ENCODE results near the gene JMJD1C. TPM values are rescaled to one million over a fixed set of nuclear protein-coding genes. Genes with fewer than 3 reads are reported as not detected.

JMJD1C gene
- total and polyA plus RNA-seq, 10 of the 15 experiments (the other 5 are each of a cell fraction or from before 2014, with no cell fraction given) = 31.2 to 83.3 (median 49.5) TPM

DNA sequence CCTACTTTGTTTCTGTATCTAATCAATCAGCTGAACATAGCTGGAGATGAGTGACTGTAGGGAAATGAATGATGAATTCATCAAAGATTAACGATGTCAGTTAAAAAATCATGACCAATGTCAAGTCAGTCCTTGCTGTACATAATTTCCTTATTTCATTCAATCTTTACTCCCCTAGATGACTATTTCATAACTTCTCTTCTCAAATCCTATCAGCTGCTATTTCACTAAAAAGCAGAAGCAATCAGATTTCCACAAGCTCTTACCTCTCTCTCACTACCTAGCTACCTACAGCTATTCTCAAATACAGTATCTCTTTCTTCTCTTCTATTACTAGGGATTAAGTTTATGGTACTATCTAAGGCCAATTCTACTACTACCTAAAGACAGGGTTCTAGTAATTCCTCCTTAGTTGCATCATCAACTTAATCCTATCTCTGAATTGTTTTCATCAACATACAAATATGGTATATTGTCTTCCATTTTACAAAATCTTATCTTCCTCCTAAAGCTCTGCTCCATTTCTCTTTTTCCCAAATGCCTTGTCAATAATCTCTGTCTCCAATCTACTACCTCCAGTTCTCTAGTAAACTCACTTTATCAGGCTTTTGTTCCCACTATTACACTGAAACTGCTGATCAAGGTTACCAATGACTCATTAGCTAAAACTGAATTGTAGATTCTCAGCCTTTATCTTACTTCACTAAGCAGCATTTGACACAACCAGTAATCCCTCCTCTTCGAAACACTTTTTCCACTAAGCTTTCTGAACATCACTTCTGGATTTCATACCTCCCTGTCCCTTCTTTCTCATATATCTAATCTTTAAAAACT, 28.4 kb downstream of the JMJD1C start:
- Histone ChIP-seq H3K27ac (ENCODE audit: control insufficient read depth, insufficient read depth) (no peak overlapping the region), H3K79me2 (ENCODE audit: control insufficient read depth, insufficient read depth, low read length) (peaks cover 14% of the 10 kb centered on the region), H3K9me3 (replicated peaks; ENCODE audit: control insufficient read depth, insufficient read depth, low read length) (no peaks in the 10 kb centered on the region), H4K20me1 (ENCODE audit: control insufficient read depth, insufficient read depth) (no peaks in the 10 kb centered on the region), H3K36me3 (ENCODE audit: control insufficient read depth in 2 of 2, insufficient read depth in 2 of 2, low read length in 1 of 2) (no peaks in the 10 kb centered on the region), H2AFZ (ENCODE audit: control insufficient read depth, low read depth, low read length) (no peak overlapping the region), H3K4me1 (ENCODE audit: control insufficient read depth, insufficient read depth, low read length) (no peaks in the 10 kb centered on the region), H3K27me3 (replicated peaks in 1 of 2; ENCODE audit: control insufficient read depth in 2 of 2, insufficient read depth in 2 of 2, low read length in 1 of 2) (no peaks in the 10 kb centered on the region), H3K4me2 (ENCODE audit: control insufficient read depth, insufficient read depth) (no peak overlapping the region), H3K9ac (ENCODE audit: control insufficient read depth, insufficient read depth, low read length) (no peak overlapping the region), H3K4me3 (no peak overlapping the region)
- RAD21 ChIA-PET (ENCODE audit: unreplicated experiment) = interaction anchor here (0.8 to 2.2 kb wide), 2 partner anchors 26 to 27 kb away, joined by 3 to 6 read pairs; no protein-coding TSS in a partner anchor
- BruUV-seq (replicated peaks) = no TSS peak
- no peak for FAIRE-seq
- POLR2A ChIA-PET = interaction anchor here (0.7 to 1.1 kb wide), 2 partner anchors 27 to 212 kb away, joined by 3 read pairs; no protein-coding TSS in a partner anchor
- 90% methylated on average over 2 of the region's 2 CpGs for WGBS (ENCODE audit: insufficient coverage, insufficient replicate concordance, low lambda C conversion rate, missing lambda C conversion rate)
- ATAC-seq = peak; percentile 46
- SMC1A ChIA-PET (ENCODE audit: uncharacterized antibody, unreplicated experiment) = interaction anchor here (1.0 to 1.5 kb wide), 5 partner anchors 10 to 44 kb away, joined by 3 to 5 read pairs (median 3); no protein-coding TSS in a partner anchor
- intact Hi-C loops (cut with micrococcal nuclease; ENCODE audit: unreplicated experiment) = no loop called here
- TF ChIP-seq CEBPB (IDR thresholded peaks at IDR 0.05; ENCODE audit: borderline replicate concordance in 1 of 2, low read depth in 2 of 2, low read length in 2 of 2) (no peak), CHD1 (IDR thresholded peaks at IDR 0.05; ENCODE audit: low read depth, low read length) (no peak), FOS (IDR thresholded peaks at IDR 0.05; ENCODE audit: borderline replicate concordance, extremely low read depth, insufficient read length) (no peak), SMAD1 (IDR thresholded peaks at IDR 0.05; ENCODE audit: low read depth, partially characterized antibody) (no peak), ZNF274 (IDR thresholded peaks at IDR 0.05; ENCODE audit: insufficient read depth, insufficient read length) (no peak), IKZF1 (conservative IDR thresholded peaks at IDR 0.05) (no peak), RELA (IDR thresholded peaks at IDR 0.05; ENCODE audit: borderline replicate concordance, partially characterized antibody) (no peak), NFYB (IDR thresholded peaks at IDR 0.05; ENCODE audit: insufficient read depth, low read depth, low read length) (no peak), SRF (IDR thresholded peaks at IDR 0.05; ENCODE audit: low read depth in 2 of 2, low read length in 2 of 2) (no peak), SREBF1 (IDR thresholded peaks at IDR 0.05; ENCODE audit: low read length) (no peak)
- TF ChIP-seq, protein P1, sequence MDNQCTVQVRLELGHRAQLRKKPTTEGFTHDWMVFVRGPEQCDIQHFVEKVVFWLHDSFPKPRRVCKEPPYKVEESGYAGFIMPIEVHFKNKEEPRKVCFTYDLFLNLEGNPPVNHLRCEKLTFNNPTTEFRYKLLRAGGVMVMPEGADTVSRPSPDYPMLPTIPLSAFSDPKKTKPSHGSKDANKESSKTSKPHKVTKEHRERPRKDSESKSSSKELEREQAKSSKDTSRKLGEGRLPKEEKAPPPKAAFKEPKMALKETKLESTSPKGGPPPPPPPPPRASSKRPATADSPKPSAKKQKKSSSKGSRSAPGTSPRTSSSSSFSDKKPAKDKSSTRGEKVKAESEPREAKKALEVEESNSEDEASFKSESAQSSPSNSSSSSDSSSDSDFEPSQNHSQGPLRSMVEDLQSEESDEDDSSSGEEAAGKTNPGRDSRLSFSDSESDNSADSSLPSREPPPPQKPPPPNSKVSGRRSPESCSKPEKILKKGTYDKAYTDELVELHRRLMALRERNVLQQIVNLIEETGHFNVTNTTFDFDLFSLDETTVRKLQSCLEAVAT (IDR thresholded peaks at IDR 0.05) = no peak
- TF ChIP-seq, protein P2, sequence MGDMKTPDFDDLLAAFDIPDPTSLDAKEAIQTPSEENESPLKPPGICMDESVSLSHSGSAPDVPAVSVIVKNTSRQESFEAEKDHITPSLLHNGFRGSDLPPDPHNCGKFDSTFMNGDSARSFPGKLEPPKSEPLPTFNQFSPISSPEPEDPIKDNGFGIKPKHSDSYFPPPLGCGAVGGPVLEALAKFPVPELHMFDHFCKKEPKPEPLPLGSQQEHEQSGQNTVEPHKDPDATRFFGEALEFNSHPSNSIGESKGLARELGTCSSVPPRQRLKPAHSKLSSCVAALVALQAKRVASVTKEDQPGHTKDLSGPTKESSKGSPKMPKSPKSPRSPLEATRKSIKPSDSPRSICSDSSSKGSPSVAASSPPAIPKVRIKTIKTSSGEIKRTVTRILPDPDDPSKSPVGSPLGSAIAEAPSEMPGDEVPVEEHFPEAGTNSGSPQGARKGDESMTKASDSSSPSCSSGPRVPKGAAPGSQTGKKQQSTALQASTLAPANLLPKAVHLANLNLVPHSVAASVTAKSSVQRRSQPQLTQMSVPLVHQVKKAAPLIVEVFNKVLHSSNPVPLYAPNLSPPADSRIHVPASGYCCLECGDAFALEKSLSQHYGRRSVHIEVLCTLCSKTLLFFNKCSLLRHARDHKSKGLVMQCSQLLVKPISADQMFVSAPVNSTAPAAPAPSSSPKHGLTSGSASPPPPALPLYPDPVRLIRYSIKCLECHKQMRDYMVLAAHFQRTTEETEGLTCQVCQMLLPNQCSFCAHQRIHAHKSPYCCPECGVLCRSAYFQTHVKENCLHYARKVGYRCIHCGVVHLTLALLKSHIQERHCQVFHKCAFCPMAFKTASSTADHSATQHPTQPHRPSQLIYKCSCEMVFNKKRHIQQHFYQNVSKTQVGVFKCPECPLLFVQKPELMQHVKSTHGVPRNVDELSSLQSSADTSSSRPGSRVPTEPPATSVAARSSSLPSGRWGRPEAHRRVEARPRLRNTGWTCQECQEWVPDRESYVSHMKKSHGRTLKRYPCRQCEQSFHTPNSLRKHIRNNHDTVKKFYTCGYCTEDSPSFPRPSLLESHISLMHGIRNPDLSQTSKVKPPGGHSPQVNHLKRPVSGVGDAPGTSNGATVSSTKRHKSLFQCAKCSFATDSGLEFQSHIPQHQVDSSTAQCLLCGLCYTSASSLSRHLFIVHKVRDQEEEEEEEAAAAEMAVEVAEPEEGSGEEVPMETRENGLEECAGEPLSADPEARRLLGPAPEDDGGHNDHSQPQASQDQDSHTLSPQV (IDR thresholded peaks at IDR 0.05) = no peak
- TF ChIP-seq, protein P3, sequence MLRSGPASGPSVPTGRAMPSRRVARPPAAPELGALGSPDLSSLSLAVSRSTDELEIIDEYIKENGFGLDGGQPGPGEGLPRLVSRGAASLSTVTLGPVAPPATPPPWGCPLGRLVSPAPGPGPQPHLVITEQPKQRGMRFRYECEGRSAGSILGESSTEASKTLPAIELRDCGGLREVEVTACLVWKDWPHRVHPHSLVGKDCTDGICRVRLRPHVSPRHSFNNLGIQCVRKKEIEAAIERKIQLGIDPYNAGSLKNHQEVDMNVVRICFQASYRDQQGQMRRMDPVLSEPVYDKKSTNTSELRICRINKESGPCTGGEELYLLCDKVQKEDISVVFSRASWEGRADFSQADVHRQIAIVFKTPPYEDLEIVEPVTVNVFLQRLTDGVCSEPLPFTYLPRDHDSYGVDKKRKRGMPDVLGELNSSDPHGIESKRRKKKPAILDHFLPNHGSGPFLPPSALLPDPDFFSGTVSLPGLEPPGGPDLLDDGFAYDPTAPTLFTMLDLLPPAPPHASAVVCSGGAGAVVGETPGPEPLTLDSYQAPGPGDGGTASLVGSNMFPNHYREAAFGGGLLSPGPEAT (IDR thresholded peaks at IDR 0.05; ENCODE audit: low read depth) = no peak
- DNase-seq (ENCODE audit: low read depth, low spot score) = no peak
- in situ Hi-C loops (cut with MboI) = no loop called here
- CTCF ChIA-PET = interaction anchor here (0.8 to 0.9 kb wide), 2 partner anchors 17 to 283 kb away, joined by 3 read pairs; no protein-coding TSS in a partner anchor

Data from GM12878 (cell line).